Measurements from ENCODE around the gene TCL1B. TPM values are rescaled to one million over a fixed set of nuclear protein-coding genes. Genes with fewer than 3 reads are reported as not detected.

TCL1B gene
- total and polyA plus RNA-seq, 2 of the 8 experiments (the other 6 are each of a cell fraction or from before 2014, with no cell fraction given) = 9.6 to 11.5 TPM

- no peak for TF ChIP-seq RAD21 (IDR thresholded peaks at IDR 0.05 in 1 of 2, conservative IDR thresholded peaks at IDR 0.05 in 1 of 2; ENCODE audit: low read depth in 2 of 2, low read length in 2 of 2)
- TF ChIP-seq CBX5 (IDR thresholded peaks at IDR 0.05; ENCODE audit: low read depth, low read length) = no peak
Measured at GRCh38 chr14:95663226-95663797, 22.9 kb upstream of the TCL1B start (continued).
